Smooth muscle cell (in vitro differentiated cells): ENCODE results near the gene TESMIN. TPM values are rescaled to one million over a fixed set of nuclear protein-coding genes. Genes with fewer than 3 reads are reported as not detected.

Experiments used
- DNase-seq: peaks from one replicate; lab custom pipeline; 2025; ENCODE audit not compliant: unreplicated experiment; lab: John Stamatoyannopoulos, UW
- H2AFZ ChIP-seq: fragments of 200-600 bp; sonication (generic); 2 replicates; pipeline ENCODE4 v1.6.0; 2016; ENCODE audit warnings: antibody characterized with exemption, low read depth, mild to moderate bottlenecking
- H3F3A ChIP-seq: fragments of 200-600 bp; sonication (generic); 2 replicates; pipeline ENCODE4 v1.6.0; 2017; ENCODE audit warnings: antibody characterized with exemption, low read depth
- H3K27ac ChIP-seq: fragments of 200-600 bp; sonication (generic); 2 replicates; pipeline ENCODE4 v1.5.1; 2016; ENCODE audit warnings: low read depth, mild to moderate bottlenecking
- H3K27me3 ChIP-seq: fragments of 200-600 bp; sonication (generic); 2 replicates; pipeline ENCODE4 v1.6.1; 2016; ENCODE audit warnings: low read depth, mild to moderate bottlenecking
- H3K36me3 ChIP-seq: fragments of 200-600 bp; sonication (generic); 2 replicates; pipeline ENCODE4 v1.5.1; 2016; ENCODE audit warnings: low read depth
- H3K4me1 ChIP-seq: fragments of 200-600 bp; sonication (generic); 2 replicates; pipeline ENCODE4 v1.5.1; 2016; ENCODE audit warnings: low read depth
- H3K4me2 ChIP-seq: fragments of 200-600 bp; sonication (generic); 2 replicates; pipeline ENCODE4 v1.6.0; 2016; ENCODE audit warnings: mild to moderate bottlenecking
- H3K4me3 ChIP-seq: fragments of 200-600 bp; sonication (generic); 2 replicates; pipeline ENCODE4 v1.5.1; 2016; ENCODE audit warnings: mild to moderate bottlenecking
- H3K79me2 ChIP-seq: fragments of 200-600 bp; sonication (generic); 2 replicates; pipeline ENCODE4 v1.6.0; 2016; ENCODE audit warnings: low read depth, mild to moderate bottlenecking
- H3K9ac ChIP-seq: fragments of 200-600 bp; sonication (generic); 2 replicates; pipeline ENCODE4 v1.6.0; 2016; ENCODE audit warnings: low read depth
- H3K9me3 ChIP-seq: fragments of 200-600 bp; sonication (generic); replicated peaks from 2 replicates; pipeline ENCODE4 v1.5.1; 2016; ENCODE audit warnings: low read depth
- H4K20me1 ChIP-seq: fragments of 200-600 bp; sonication (generic); 2 replicates; pipeline ENCODE4 v1.6.0; 2016; ENCODE audit warnings: low read depth
- CTCF ChIP-seq: fragments of 200-600 bp; sonication (generic); IDR thresholded peaks from 2 replicates; pipeline ENCODE4 v1.5.1; 2017; ENCODE audit warnings: borderline replicate concordance, mild to moderate bottlenecking, antibody characterized with exemption; ENCODE audit not compliant: insufficient read depth, poor library complexity, severe bottlenecking
- WGBS: methylation state at CpG from one replicate; pipeline ENCODE4 v1.1.7; 2016; ENCODE audit warnings: low lambda C conversion rate; 5-methylcytosine and 5-hydroxymethylcytosine counted together
- polyA plus RNA-seq: library from polyadenylated mRNA; unstranded; fragments of >200 nt; fragmentation: Nextera tagmentation; extraction: Ambion mirVana; gene quantifications from 2 replicates; pipeline ENCODE4 v1.2.1, GENCODE V29; 2016
- total RNA-seq: library from RNA; depleted of rRNA; stranded (reverse); fragments of >200 nt; gene quantifications from 2 replicates; pipeline ENCODE4 v1.2.3, GENCODE V29; 2014

Gene TESMIN
- total and polyA plus RNA-seq, 2 experiments from 2014 or later = 0.45 to 4.8 TPM

- no peaks in the 10 kb centered on the region for H3K4me1 ChIP-seq
- H3K4me2 ChIP-seq = no peak overlapping the region
- no peaks in the 10 kb centered on the region for H3K79me2 ChIP-seq
- H3K27ac ChIP-seq = no peak overlapping the region
- TF ChIP-seq CTCF = no peak
- no peak overlapping the region for H2AFZ ChIP-seq
- H3K9me3 ChIP-seq = peaks cover 11% of the 10 kb centered on the region
- H4K20me1 ChIP-seq = no peaks in the 10 kb centered on the region
- no peaks in the 10 kb centered on the region for H3K36me3 ChIP-seq
- H3K27me3 ChIP-seq = no peaks in the 10 kb centered on the region
- no peak for DNase-seq
- no peak overlapping the region for H3K4me3 ChIP-seq
- WGBS = 95% methylated on average over 1 of the region's 1 CpG
- no peaks in the 10 kb centered on the region for H3F3A ChIP-seq
- no peak overlapping the region for H3K9ac ChIP-seq
Measured at GRCh38 chr11:68722143-68722542, 29.2 kb downstream of the TESMIN start.

DNA sequence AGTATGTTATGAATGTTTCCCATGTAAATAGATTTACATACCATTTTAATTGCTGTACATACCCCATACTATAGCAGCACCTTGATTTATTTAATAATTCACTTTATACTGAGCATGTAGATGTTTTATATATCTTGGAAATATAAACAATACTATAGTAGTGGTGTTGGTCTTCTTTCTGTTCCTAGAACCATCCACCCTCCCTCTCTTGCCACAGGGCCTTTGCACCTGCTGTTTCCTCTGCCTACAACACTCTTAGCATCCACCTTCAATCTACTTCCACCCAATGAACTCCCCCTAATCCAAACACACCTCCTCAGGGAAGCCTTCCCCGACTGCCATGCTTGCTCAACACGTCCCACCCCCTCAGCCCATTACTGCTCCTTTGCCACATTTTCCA lies 30.2 kb downstream of the TESMIN start:
- 91% methylated on average over 2 of the region's 2 CpGs for WGBS
- Histone ChIP-seq H3K4me1 (no peaks in the 10 kb centered on the region), H4K20me1 (no peaks in the 10 kb centered on the region), H3K9me3 (peaks cover 11% of the 10 kb centered on the region), H3K27me3 (no peaks in the 10 kb centered on the region), H2AFZ (no peak overlapping the region), H3K9ac (no peak overlapping the region), H3F3A (no peaks in the 10 kb centered on the region), H3K79me2 (no peaks in the 10 kb centered on the region), H3K4me2 (no peak overlapping the region), H3K27ac (no peak overlapping the region), H3K4me3 (no peak overlapping the region), H3K36me3 (no peaks in the 10 kb centered on the region)
- DNase-seq = no peak
- no peak for TF ChIP-seq CTCF

DNA sequence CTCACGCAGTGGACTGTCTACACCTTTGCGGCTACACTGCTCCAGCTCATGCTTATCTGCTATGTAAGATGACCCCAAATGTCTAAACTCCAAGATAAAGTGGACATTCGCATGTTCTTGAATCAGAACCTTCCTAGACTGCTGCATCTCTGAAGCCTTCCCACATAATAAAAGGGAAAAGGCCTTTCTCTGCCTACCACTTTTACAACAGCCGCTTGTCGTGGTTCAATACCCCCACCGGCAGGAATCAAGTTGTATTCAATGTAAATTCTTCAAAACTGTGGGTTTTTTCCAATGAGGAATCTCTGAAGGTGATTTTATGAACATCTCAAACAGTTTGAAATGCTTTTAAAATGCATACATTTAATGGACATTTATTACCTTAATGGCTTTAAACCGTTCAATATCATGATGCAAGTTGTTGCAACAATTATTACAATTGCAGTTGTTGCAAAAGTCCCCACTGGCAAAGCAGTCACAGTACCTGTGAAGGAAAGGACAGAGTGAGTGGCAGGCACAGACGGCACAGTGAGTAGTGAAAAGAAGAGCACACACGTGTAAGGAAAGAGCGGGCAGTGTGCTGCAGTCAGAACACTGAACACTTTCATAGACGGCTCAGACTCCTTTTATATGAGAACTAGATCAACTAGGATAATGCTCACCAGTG lies 35.7 kb downstream of the TESMIN start:
- H3K27ac ChIP-seq = no peak overlapping the region
- H3K4me1 ChIP-seq = peaks cover 17% of the 10 kb centered on the region
- H3K4me3 ChIP-seq = no peak overlapping the region
- no peak for TF ChIP-seq CTCF
- H3K9ac ChIP-seq = no peak overlapping the region
- no peaks in the 10 kb centered on the region for H3K27me3 ChIP-seq
- H3K4me2 ChIP-seq = no peak overlapping the region
- H4K20me1 ChIP-seq = no peaks in the 10 kb centered on the region
- 93% methylated on average over 11 of the region's 11 CpGs for WGBS
- H3K36me3 ChIP-seq = no peaks in the 10 kb centered on the region
- H3K9me3 ChIP-seq = peaks cover 11% of the 10 kb centered on the region
- H3K79me2 ChIP-seq = no peaks in the 10 kb centered on the region
- H3F3A ChIP-seq = no peaks in the 10 kb centered on the region
- DNase-seq = no peak
- H2AFZ ChIP-seq = no peak overlapping the region
